OCI-LY7 (cell line): ENCODE measurements around the gene TLCD2.

Source experiments
- CTCF ChIP-seq: fragments of 200-600 bp; sonication (generic); conservative IDR thresholded peaks from 2 replicates; pipeline ENCODE4 v1.5.1; 2014; ENCODE audit warnings: mild to moderate bottlenecking, antibody characterized with exemption, low read length, moderate library complexity, mixed read lengths
- EZH2phosphoT487 ChIP-seq: fragments of 200-600 bp; sonication (generic); IDR thresholded peaks from 2 replicates; pipeline ENCODE4 v1.6.1; 2018; ENCODE audit warnings: low read depth, borderline replicate concordance, mild to moderate bottlenecking, mixed run types, antibody characterized with exemption, low read length, moderate library complexity, mixed read lengths

- TF ChIP-seq CTCF = no peak
- no peak for TF ChIP-seq EZH2phosphoT487
Measured at GRCh38 chr17:1753767-1754429, 43.7 kb upstream of the TLCD2 start.
